Activated naive CD4-positive, alpha-beta T cell treated with anti-CD3 and anti-CD28 coated beads, Interleukin-2, amount 50 U/mL, for 24 hours (primary cell): Measurements from ENCODE around the gene NOL6.

Experiments
- H3K27ac Mint-ChIP-seq: one replicate; pipeline ENCODE4 v1.8.0; 2021; ENCODE audit warnings: mild to moderate bottlenecking, mixed read lengths
- H3K27me3 Mint-ChIP-seq: one replicate; pipeline ENCODE4 v1.8.0; 2021; ENCODE audit warnings: mixed read lengths
- H3K36me3 Mint-ChIP-seq: one replicate; pipeline ENCODE4 v1.8.0; 2021; ENCODE audit warnings: mixed read lengths
- H3K4me1 Mint-ChIP-seq: one replicate; pipeline ENCODE4 v1.8.0; 2021; ENCODE audit warnings: mixed read lengths
- H3K4me3 Mint-ChIP-seq: one replicate; pipeline ENCODE4 v1.8.0; 2021; ENCODE audit warnings: mild to moderate bottlenecking, mixed read lengths
- H3K9me3 Mint-ChIP-seq: one replicate; pipeline ENCODE4 v1.8.0; 2021; ENCODE audit warnings: mixed read lengths

The NOL6 gene

GRCh38 chr9:33414268-33414667 lies 59.5 kb downstream of the NOL6 start:
- H3K4me1 Mint-ChIP-seq = peaks cover 48% of the 10 kb centered on the region
- peak overlapping the region; percentile 4 for H3K4me3 Mint-ChIP-seq
- H3K9me3 Mint-ChIP-seq = no peaks in the 10 kb centered on the region
- no peaks in the 10 kb centered on the region for H3K27me3 Mint-ChIP-seq
- H3K36me3 Mint-ChIP-seq = no peaks in the 10 kb centered on the region
- H3K27ac Mint-ChIP-seq = peak overlapping the region; percentile 62
